Breast epithelium (tissue), 3 donors: ENCODE data around the gene PTPRA.

Source experiments
- POLR2A ChIP-seq: fragments of 450-650 bp; IDR thresholded peaks from one replicate; pipeline ENCODE4 v1.6.1; 2016; ENCODE audit warnings: antibody characterized with exemption, mild to moderate bottlenecking, moderate library complexity
- POLR2AphosphoS5 ChIP-seq, 3 donors: sonication (generic); formaldehyde crosslinking; IDR thresholded peaks; one replicate each; pipeline ENCODE4 v1.6.1; 2017; ENCODE audit warnings: antibody characterized with exemption in 3 of 3
- TF ChIP-seq, protein P1 (sequence below), 3 donors: fragments of 450-650 bp; IDR thresholded peaks; one replicate each; pipeline ENCODE4 v1.5.1; 2016 to 2017; ENCODE audit warnings: antibody characterized with exemption in 3 of 3, mild to moderate bottlenecking in 3 of 3, moderate library complexity in 3 of 3

DNA sequence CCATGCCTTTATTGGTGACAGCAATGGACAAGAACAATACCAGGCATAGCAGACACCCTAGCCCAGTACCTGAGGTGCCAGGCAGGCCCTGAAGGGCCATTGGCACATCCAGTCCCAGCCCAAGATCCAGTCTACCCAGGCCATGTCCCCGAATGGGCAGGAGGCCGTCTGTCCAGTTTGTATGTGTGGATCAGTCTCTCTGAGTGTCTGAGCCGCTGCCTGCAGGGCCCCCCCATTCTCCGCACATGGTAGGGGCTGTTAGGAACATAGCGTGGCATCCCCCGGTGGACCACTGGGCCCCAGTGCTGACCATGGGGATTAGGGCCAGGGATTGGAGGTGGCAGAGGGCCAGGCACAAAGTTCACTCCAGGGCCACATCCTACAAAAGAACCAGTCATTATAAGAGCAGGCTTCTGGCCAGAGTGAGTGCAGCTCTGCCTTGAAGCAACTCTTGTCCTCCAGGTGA, 37.9 kb upstream of the PTPRA start:
- TF ChIP-seq POLR2A (no peak), POLR2AphosphoS5 (IDR thresholded peaks at IDR 0.05) (no peak)
- TF ChIP-seq, protein P1, sequence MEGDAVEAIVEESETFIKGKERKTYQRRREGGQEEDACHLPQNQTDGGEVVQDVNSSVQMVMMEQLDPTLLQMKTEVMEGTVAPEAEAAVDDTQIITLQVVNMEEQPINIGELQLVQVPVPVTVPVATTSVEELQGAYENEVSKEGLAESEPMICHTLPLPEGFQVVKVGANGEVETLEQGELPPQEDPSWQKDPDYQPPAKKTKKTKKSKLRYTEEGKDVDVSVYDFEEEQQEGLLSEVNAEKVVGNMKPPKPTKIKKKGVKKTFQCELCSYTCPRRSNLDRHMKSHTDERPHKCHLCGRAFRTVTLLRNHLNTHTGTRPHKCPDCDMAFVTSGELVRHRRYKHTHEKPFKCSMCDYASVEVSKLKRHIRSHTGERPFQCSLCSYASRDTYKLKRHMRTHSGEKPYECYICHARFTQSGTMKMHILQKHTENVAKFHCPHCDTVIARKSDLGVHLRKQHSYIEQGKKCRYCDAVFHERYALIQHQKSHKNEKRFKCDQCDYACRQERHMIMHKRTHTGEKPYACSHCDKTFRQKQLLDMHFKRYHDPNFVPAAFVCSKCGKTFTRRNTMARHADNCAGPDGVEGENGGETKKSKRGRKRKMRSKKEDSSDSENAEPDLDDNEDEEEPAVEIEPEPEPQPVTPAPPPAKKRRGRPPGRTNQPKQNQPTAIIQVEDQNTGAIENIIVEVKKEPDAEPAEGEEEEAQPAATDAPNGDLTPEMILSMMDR (IDR thresholded peaks at IDR 0.05): no peak
